C4-2B (cell line): ENCODE results near the gene FKBP8.

Source experiments
- H3K27ac ChIP-seq: fragments of 450-650 bp; 2 replicates; pipeline ENCODE4 v1.5.1; 2017
- ZFX ChIP-seq: fragments of 450-650 bp; IDR thresholded peaks from 2 replicates; pipeline ENCODE4 v1.6.1; 2017
- TF ChIP-seq, protein P1 (sequence below): fragments of 450-650 bp; conservative IDR thresholded peaks from 2 replicates; pipeline ENCODE4 v1.5.1; 2017; ENCODE audit warnings: mild to moderate bottlenecking

Gene FKBP8

GRCh38 chr19:18538115-18538514, 5.3 kb downstream of the FKBP8 start:
- H3K27ac ChIP-seq, result no peak overlapping the region
- TF ChIP-seq, protein P1, sequence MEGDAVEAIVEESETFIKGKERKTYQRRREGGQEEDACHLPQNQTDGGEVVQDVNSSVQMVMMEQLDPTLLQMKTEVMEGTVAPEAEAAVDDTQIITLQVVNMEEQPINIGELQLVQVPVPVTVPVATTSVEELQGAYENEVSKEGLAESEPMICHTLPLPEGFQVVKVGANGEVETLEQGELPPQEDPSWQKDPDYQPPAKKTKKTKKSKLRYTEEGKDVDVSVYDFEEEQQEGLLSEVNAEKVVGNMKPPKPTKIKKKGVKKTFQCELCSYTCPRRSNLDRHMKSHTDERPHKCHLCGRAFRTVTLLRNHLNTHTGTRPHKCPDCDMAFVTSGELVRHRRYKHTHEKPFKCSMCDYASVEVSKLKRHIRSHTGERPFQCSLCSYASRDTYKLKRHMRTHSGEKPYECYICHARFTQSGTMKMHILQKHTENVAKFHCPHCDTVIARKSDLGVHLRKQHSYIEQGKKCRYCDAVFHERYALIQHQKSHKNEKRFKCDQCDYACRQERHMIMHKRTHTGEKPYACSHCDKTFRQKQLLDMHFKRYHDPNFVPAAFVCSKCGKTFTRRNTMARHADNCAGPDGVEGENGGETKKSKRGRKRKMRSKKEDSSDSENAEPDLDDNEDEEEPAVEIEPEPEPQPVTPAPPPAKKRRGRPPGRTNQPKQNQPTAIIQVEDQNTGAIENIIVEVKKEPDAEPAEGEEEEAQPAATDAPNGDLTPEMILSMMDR, result no peak
- no peak for TF ChIP-seq ZFX

DNA sequence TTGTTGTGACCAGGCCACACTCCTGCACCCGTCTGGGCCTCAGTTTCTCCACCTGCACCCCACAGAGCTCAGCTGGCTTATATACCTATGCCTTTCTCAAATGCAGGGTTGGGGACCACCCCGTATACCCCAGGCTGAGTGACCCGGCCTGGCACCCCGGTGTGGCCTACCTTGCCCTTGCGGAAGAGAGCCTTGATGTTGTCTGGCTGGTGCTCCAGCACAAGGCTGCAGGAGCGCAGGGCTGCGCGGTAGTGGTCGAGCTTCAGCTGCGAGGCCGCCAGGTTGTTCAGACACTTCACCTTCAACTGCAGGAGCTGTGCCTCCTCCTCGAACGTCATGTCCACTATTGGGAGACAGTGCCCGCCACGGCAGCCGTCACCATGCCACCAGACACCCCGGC, 5.9 kb downstream of the FKBP8 start:
- H3K27ac ChIP-seq, result no peak overlapping the region
- TF ChIP-seq, protein P1, result no peak
- no peak for TF ChIP-seq ZFX

DNA sequence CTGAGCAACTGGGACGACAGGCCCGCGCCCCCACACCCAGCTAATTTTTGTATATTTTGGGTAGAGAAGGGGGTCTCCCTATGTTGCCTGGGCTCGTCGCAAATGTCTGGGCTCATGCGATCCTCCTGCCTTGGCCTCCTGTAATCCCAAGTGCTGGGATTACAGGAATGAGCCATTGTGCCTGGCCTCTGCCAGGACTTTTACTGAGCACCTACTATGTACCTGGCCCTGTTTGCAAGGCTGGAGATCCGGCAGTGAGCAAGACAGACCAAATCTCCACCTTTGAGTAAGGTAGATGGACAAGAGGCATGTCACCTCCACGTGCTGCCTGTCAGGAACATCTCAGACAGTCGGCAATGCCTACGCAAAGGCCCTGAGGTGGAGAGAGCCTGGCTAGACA, 6.9 kb downstream of the FKBP8 start:
- no peak overlapping the region for H3K27ac ChIP-seq
- TF ChIP-seq, protein P1, result no peak
- TF ChIP-seq ZFX, result no peak

- TF ChIP-seq ZFX, result no peak
- TF ChIP-seq, protein P1, result no peak
- H3K27ac ChIP-seq, result no peak overlapping the region
Observed at GRCh38 chr19:18533058-18533457, 10.3 kb downstream of the FKBP8 start.

- TF ChIP-seq ZFX, result no peak
- TF ChIP-seq, protein P1, result no peak
- no peak overlapping the region for H3K27ac ChIP-seq
Observed at GRCh38 chr19:18532168-18532890, 11.0 kb downstream of the FKBP8 start.

DNA sequence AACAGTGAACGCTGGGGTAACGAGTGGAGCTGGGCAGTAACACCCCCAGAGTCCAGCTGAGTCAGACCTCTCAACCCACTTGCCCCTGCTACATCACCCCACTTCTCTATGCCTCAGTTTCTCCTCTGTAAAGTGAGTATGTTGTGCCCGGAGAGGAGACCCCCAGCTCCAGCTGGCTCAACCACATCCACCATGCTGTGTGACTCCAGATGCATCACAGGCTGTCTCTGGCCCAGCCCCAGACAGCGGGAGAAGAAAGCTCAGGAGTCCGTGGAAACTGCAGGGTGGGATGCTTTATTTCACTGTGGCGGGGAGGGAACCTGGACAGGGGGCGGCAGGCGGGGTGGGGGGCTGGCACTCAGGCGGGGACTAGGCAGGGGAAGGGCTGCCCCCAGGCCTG, 11.9 kb downstream of the FKBP8 start:
- TF ChIP-seq ZFX, result no peak
- TF ChIP-seq, protein P1, result no peak
- H3K27ac ChIP-seq, result no peak overlapping the region

- H3K27ac ChIP-seq, result no peak overlapping the region
- no peak for TF ChIP-seq ZFX
- TF ChIP-seq, protein P1, result no peak
Observed at GRCh38 chr19:18529782-18530181, 13.6 kb downstream of the FKBP8 start.
